Prostate gland (tissue), 2 donors: ENCODE measurements around the gene KCNS1. TPM values are rescaled to one million over a fixed set of nuclear protein-coding genes. Genes with fewer than 3 reads are reported as not detected.
A peak's percentile ranks its signal among the peaks of the same experiment; 100 is the strongest.

Source experiments
- DNase-seq: peaks from one replicate; pipeline ENCODE4 v3.0.0-alpha.2; 2019; ENCODE audit warnings: low spot score
- H3K27ac ChIP-seq, 2 donors: fragments of 200-600 bp; sonication (generic); 2 replicates each; pipeline ENCODE4 v1.5.1; 2017 to 2019
- H3K27me3 ChIP-seq: fragments of 200-600 bp; sonication (generic); replicated peaks from 2 replicates; pipeline ENCODE4 v1.5.1; 2019; ENCODE audit not compliant: insufficient read depth
- H3K36me3 ChIP-seq, 2 donors: fragments of 200-600 bp; sonication (generic); 1 replicate in 1 of 2; 2 replicates in 1 of 2; pipeline versions ENCODE4 v1.5.1 to v1.8.1; 2017 to 2019
- H3K4me1 ChIP-seq: fragments of 200-600 bp; sonication (generic); replicated peaks from 2 replicates; pipeline ENCODE4 v1.5.1; 2019
- H3K4me3 ChIP-seq, 2 donors: fragments of 200-600 bp; sonication (generic); 2 replicates each; pipeline ENCODE4 v1.5.1; 2017 to 2019
- H3K9me3 ChIP-seq: fragments of 200-600 bp; sonication (generic); 2 replicates; pipeline ENCODE4 v1.5.1; 2017
- CTCF ChIP-seq, 4 experiments: fragments of 200-600 bp in 2 of 4; fragments of 450-650 bp in 2 of 4; sonication (generic) in 2 of 4; IDR thresholded peaks; 1 replicate in 3 of 4; 2 replicates in 1 of 4; pipeline ENCODE4 v1.5.1; 2016 to 2019; ENCODE audit warnings: antibody characterized with exemption in 4 of 4, mild to moderate bottlenecking in 2 of 4, moderate library complexity in 2 of 4
- POLR2A ChIP-seq: fragments of 450-650 bp; IDR thresholded peaks from one replicate; pipeline ENCODE4 v1.6.1; 2016; ENCODE audit warnings: antibody characterized with exemption, mild to moderate bottlenecking
- POLR2AphosphoS5 ChIP-seq: sonication (generic); formaldehyde crosslinking; IDR thresholded peaks from one replicate; pipeline ENCODE4 v1.6.1; 2017; ENCODE audit warnings: antibody characterized with exemption
- WGBS: methylation state at CpG from one replicate; pipeline ENCODE4 v1.1.5; 2018; 5-methylcytosine and 5-hydroxymethylcytosine counted together
- intact Hi-C: fragments of 100-400 bp; cut with DNase I; formaldehyde crosslinking; loops from one replicate; pipeline ENCODE4 v1.14.2; 2022
- total RNA-seq, 2 donors: library from RNA; depleted of rRNA; stranded (reverse); fragments of >200 nt; gene quantifications; one replicate each; pipeline ENCODE4 v1.1.0, GENCODE V29; 2016

The KCNS1 gene
- total RNA-seq, 2 donors from 2014 or later: 0.09 to 4.7 TPM

GRCh38 chr20:45118028-45118427, 17.1 kb upstream of the KCNS1 start:
- TF ChIP-seq POLR2AphosphoS5: no peak
- TF ChIP-seq CTCF (IDR thresholded peaks at IDR 0.05): no peak
- TF ChIP-seq POLR2A: no peak
- Histone ChIP-seq H3K27me3 (no peaks in the 10 kb centered on the region), H3K4me1 (no peaks in the 10 kb centered on the region), H3K9me3 (no peaks in the 10 kb centered on the region), H3K27ac (no peak overlapping the region), H3K4me3 (no peak overlapping the region), H3K36me3 (no peaks in the 10 kb centered on the region)
- intact Hi-C loops: no loop called here
- WGBS: 90% methylated on average over 2 of the region's 2 CpGs
- no peak for DNase-seq

GRCh38 chr20:45117581-45117980, 16.7 kb upstream of the KCNS1 start:
- Histone ChIP-seq H3K27ac (no peak overlapping the region), H3K9me3 (no peaks in the 10 kb centered on the region), H3K36me3 (no peaks in the 10 kb centered on the region), H3K4me1 (no peaks in the 10 kb centered on the region), H3K27me3 (no peaks in the 10 kb centered on the region), H3K4me3 (no peak overlapping the region)
- 69% methylated on average over 4 of the region's 4 CpGs for WGBS
- intact Hi-C loops: no loop called here
- no peak for TF ChIP-seq CTCF (IDR thresholded peaks at IDR 0.05)
- TF ChIP-seq POLR2AphosphoS5: no peak
- no peak for TF ChIP-seq POLR2A
- DNase-seq: no peak

GRCh38 chr20:45115829-45116228, 14.9 kb upstream of the KCNS1 start:
- Histone ChIP-seq H3K9me3 (no peaks in the 10 kb centered on the region), H3K4me3 (no peak overlapping the region), H3K27ac (no peak overlapping the region), H3K27me3 (no peaks in the 10 kb centered on the region), H3K4me1 (no peaks in the 10 kb centered on the region), H3K36me3 (no peaks in the 10 kb centered on the region)
- whole genome bisulfite sequencing: 92% methylated on average over 4 of the region's 4 CpGs
- intact Hi-C loops: no loop called here
- no peak for DNase-seq
- no peak for TF ChIP-seq POLR2AphosphoS5
- no peak for TF ChIP-seq POLR2A
- TF ChIP-seq CTCF (IDR thresholded peaks at IDR 0.05): no peak

- Histone ChIP-seq H3K27me3 (no peaks in the 10 kb centered on the region), H3K4me3 (no peak overlapping the region), H3K36me3 (no peaks in the 10 kb centered on the region), H3K9me3 (no peaks in the 10 kb centered on the region), H3K4me1 (no peaks in the 10 kb centered on the region), H3K27ac (no peak overlapping the region)
- intact Hi-C loops: no loop called here
- TF ChIP-seq POLR2AphosphoS5 (no peak), POLR2A (no peak), CTCF (IDR thresholded peaks at IDR 0.05) (no peak)
- DNase-seq: no peak
- 81% methylated on average over 3 of the region's 3 CpGs for WGBS
These were observed 14.5 kb upstream of the KCNS1 start for GRCh38 chr20:45115386-45115774.

GRCh38 chr20:45114465-45115385, 13.8 kb upstream of the KCNS1 start, which contains the start of gene WFDC5:
WFDC5 (minus strand) TSS chr20:45115174; CDS start chr20:45115083, 91 bp downstream.
- Histone ChIP-seq H3K4me1 (no peaks in the 10 kb centered on the region), H3K27me3 (no peaks in the 10 kb centered on the region), H3K9me3 (no peaks in the 10 kb centered on the region), H3K27ac (no peak within 1 kb of the TSS), H3K4me3 (no peak within 1 kb of the TSS), H3K36me3 (no peaks in the 10 kb centered on the region)
- 35% methylated on average over 16 of the region's 16 CpGs for WGBS
- TF ChIP-seq POLR2A (no peak), POLR2AphosphoS5 (peak; percentile 37)
- DNase-seq: peak; percentile 43
- intact Hi-C loops: no loop called here
